ENCODE data around the gene FNDC3B. TPM values are rescaled to one million over a fixed set of nuclear protein-coding genes. Genes with fewer than 3 reads are reported as not detected.
"Not testable (repeated sequence)": the region's sequence is repeated elsewhere in the genome, so short reads cannot be mapped to it uniquely, and the experiment has no call there.

The FNDC3B gene
- total and polyA plus RNA-seq, 3 donors from 2014 or later, result 24.2 to 63.5 (median 57.7) TPM

DNA sequence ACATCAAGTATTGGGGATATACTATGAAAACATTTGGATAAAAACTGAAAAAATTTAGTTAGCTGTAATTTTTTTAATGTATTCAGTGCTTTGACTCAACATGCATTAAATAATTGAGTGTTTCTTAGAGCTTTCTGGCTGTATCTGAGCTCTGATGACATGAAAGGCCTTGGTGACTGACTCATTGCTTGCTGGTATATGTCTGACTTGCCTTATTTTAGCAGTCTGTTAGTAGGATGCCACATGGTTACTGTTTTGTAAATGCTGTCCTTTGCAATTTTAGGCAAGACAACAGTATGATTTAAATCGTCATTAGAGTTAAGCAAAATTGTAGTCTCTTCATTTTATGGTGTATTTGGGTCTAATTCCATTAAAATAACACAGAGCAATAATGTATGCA lies 209.7 kb downstream of the FNDC3B start:
- Histone ChIP-seq H3K9me3 (no peaks in the 10 kb centered on the region), H3K27me3 (no peaks in the 10 kb centered on the region), H3K4me1 (no peaks in the 10 kb centered on the region), H3K27ac (no peak overlapping the region), H3K4me3 (no peak overlapping the region), H3K36me3 (ENCODE audit: low read depth, missing control alignments) (no peaks in the 10 kb centered on the region)
- DNase-seq, result no peak
- intact Hi-C loops (cut with DNase I; ENCODE audit: low total_unique reads), result no loop called here
- WGBS, 2 donors, result 76 to 78% methylated on average over 1 of the region's 1 CpG
- TF ChIP-seq POLR2A (IDR thresholded peaks at IDR 0.05), result no peak
- TF ChIP-seq, protein P1, sequence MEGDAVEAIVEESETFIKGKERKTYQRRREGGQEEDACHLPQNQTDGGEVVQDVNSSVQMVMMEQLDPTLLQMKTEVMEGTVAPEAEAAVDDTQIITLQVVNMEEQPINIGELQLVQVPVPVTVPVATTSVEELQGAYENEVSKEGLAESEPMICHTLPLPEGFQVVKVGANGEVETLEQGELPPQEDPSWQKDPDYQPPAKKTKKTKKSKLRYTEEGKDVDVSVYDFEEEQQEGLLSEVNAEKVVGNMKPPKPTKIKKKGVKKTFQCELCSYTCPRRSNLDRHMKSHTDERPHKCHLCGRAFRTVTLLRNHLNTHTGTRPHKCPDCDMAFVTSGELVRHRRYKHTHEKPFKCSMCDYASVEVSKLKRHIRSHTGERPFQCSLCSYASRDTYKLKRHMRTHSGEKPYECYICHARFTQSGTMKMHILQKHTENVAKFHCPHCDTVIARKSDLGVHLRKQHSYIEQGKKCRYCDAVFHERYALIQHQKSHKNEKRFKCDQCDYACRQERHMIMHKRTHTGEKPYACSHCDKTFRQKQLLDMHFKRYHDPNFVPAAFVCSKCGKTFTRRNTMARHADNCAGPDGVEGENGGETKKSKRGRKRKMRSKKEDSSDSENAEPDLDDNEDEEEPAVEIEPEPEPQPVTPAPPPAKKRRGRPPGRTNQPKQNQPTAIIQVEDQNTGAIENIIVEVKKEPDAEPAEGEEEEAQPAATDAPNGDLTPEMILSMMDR (IDR thresholded peaks at IDR 0.05), result no peak

- Histone ChIP-seq H3K9me3 (no peaks in the 10 kb centered on the region), H3K4me1 (peaks cover 4% of the 10 kb centered on the region), H3K36me3 (ENCODE audit: low read depth, missing control alignments) (no peaks in the 10 kb centered on the region), H3K4me3 (no peak overlapping the region), H3K27me3 (no peaks in the 10 kb centered on the region), H3K27ac (no peak overlapping the region)
- TF ChIP-seq, protein P1 (IDR thresholded peaks at IDR 0.05), result no peak
- TF ChIP-seq POLR2A (IDR thresholded peaks at IDR 0.05), result no peak
- DNase-seq, result no peak
- intact Hi-C loops (cut with DNase I; ENCODE audit: low total_unique reads), result no loop called here
- WGBS, 2 donors, result 97 to 98% methylated on average over 13 of the region's 13 CpGs
Measured at GRCh38 chr3:172251211-172251610, 211.8 kb downstream of the FNDC3B start.

- no peaks in the 10 kb centered on the region for H3K36me3 ChIP-seq (ENCODE audit: low read depth, missing control alignments)
- no peaks in the 10 kb centered on the region for H3K9me3 ChIP-seq
- WGBS, 2 donors, result 89 to 92% methylated on average over 5 of the region's 5 CpGs
- DNase-seq, result no peak
- H3K4me1 ChIP-seq, result peaks cover 5% of the 10 kb centered on the region
- H3K4me3 ChIP-seq, result no peak overlapping the region
- H3K27ac ChIP-seq, result no peak overlapping the region
- TF ChIP-seq, protein P1 (IDR thresholded peaks at IDR 0.05), result no peak
- TF ChIP-seq POLR2A (IDR thresholded peaks at IDR 0.05), result no peak
- intact Hi-C loops (cut with DNase I; ENCODE audit: low total_unique reads), result no loop called here
- no peaks in the 10 kb centered on the region for H3K27me3 ChIP-seq
Measured at GRCh38 chr3:172253200-172253599, 213.8 kb downstream of the FNDC3B start.

DNA sequence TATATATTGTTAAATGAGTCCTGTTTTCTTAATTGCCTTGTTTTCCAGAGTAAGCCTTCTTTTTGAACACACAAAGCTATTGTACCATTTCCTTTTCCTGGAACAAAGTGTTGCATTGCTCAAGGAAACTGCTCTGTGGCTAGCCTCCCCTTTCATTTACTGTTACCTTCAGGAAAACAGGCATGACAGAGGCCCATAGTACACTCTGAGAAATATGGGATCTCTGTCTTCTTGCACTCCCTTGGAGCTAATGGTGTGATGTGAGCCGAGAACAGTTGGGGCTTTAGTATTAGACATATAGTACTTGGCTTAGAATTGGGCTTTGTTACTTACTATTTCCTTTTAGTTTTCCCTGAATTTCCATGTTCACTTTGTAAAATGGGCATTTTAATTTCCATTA lies 215.2 kb downstream of the FNDC3B start:
- WGBS, 2 donors, result 91 to 92% methylated on average over 1 of the region's 1 CpG
- no peak for DNase-seq
- intact Hi-C loops (cut with DNase I; ENCODE audit: low total_unique reads), result no loop called here

GRCh38 chr3:172255321-172255720 lies 215.9 kb downstream of the FNDC3B start:
- H3K27me3 ChIP-seq; DNase-seq; intact Hi-C loops (cut with DNase I; ENCODE audit: low total_unique reads); H3K4me3 ChIP-seq; H3K9me3 ChIP-seq; H3K36me3 ChIP-seq (ENCODE audit: low read depth, missing control alignments): not testable (repeated sequence)
- 85 to 90% methylated on average over 10 of the region's 10 CpGs for WGBS, 2 donors
- Histone ChIP-seq H3K4me1 (peaks cover 22% of the 10 kb centered on the region), H3K27ac (peak overlapping the region in 1 of 2 donors; percentile 82)

More for the DNA sequence above, 215.2 kb downstream of the FNDC3B start:
- no peaks in the 10 kb centered on the region for H3K36me3 ChIP-seq (ENCODE audit: low read depth, missing control alignments)
- peaks cover 17% of the 10 kb centered on the region for H3K4me1 ChIP-seq
- H3K27ac ChIP-seq, result no peak overlapping the region
- no peak for TF ChIP-seq POLR2A (IDR thresholded peaks at IDR 0.05)
- TF ChIP-seq, protein P1 (IDR thresholded peaks at IDR 0.05), result no peak
- no peaks in the 10 kb centered on the region for H3K27me3 ChIP-seq
- no peaks in the 10 kb centered on the region for H3K9me3 ChIP-seq
- no peak overlapping the region for H3K4me3 ChIP-seq

Measured in testis (tissue), 3 donors.